ENCODE measurements around the gene RNF141.
A peak's percentile ranks its signal among the peaks of the same experiment; 100 is the strongest.

Gene RNF141

GRCh38 chr11:10526974-10527918 is 13.7 kb downstream of the RNF141 start:
- H2BK5ac ChIP-seq (ENCODE audit: low read depth, low read length, poor library complexity, severe bottlenecking), result no peak overlapping the region
- H3K27ac ChIP-seq (ENCODE audit: low read length, poor library complexity, severe bottlenecking), result peak overlapping the region; percentile 88
- H3K4me2 ChIP-seq (ENCODE audit: low read length, poor library complexity, severe bottlenecking), result no peak overlapping the region
- no peak overlapping the region for H3K23ac ChIP-seq (ENCODE audit: low read length in 2 of 2)
- no peak overlapping the region for H3K9ac ChIP-seq (ENCODE audit: low read length)
- 88% methylated on average over 5 of the region's 6 CpGs for WGBS
- H2BK15ac ChIP-seq (ENCODE audit: low read depth, poor library complexity, severe bottlenecking), result no peak overlapping the region
- peaks cover 4% of the 10 kb centered on the region for H3K79me1 ChIP-seq (replicated peaks; ENCODE audit: low read length, poor library complexity, severe bottlenecking)
- no peak overlapping the region for H2BK12ac ChIP-seq (ENCODE audit: low read length in 2 of 2)
- no peak overlapping the region for H2AFZ ChIP-seq (ENCODE audit: low read depth, low read length)
- H3K27me3 ChIP-seq (ENCODE audit: control insufficient read depth in 1 of 2, insufficient read depth in 1 of 2, low read length in 2 of 2), result no peaks in the 10 kb centered on the region
- DNase-seq, result peak; percentile 32
- H3K36me3 ChIP-seq (ENCODE audit: control insufficient read depth in 1 of 2, insufficient read depth in 2 of 2, low read depth in 1 of 2, low read length in 2 of 2), result peaks cover 0 to 85% of the 10 kb centered on the region in 2 experiments
- H4K91ac ChIP-seq (ENCODE audit: low read length), result no peak overlapping the region
- no peaks in the 10 kb centered on the region for H3K9me3 ChIP-seq (ENCODE audit: control insufficient read depth, low read length)
- no peak overlapping the region for H4K8ac ChIP-seq (ENCODE audit: low read length)
- H3K4me1 ChIP-seq (ENCODE audit: control insufficient read depth, insufficient read depth, low read depth, low read length), result no peaks in the 10 kb centered on the region
- H3K4me3 ChIP-seq (ENCODE audit: insufficient read depth in 1 of 2, low read depth in 1 of 2, low read length in 2 of 2), result no peak overlapping the region
- no peak overlapping the region for H3K14ac ChIP-seq (ENCODE audit: low read length in 2 of 2)
- H2AK5ac ChIP-seq (ENCODE audit: low read length, severe bottlenecking), result peak overlapping the region; percentile 74
- H3K4ac ChIP-seq (ENCODE audit: low read depth in 1 of 2, low read length in 2 of 2), result peak overlapping the region in 1 of 2 experiments; percentile 49
- no peak overlapping the region for H2BK120ac ChIP-seq (ENCODE audit: low read depth, low read length)
- H3K18ac ChIP-seq (ENCODE audit: low read depth in 1 of 2, low read length in 2 of 2), result peak overlapping the region in 1 of 2 experiments; percentile 48

GRCh38 chr11:10524471-10524870 is 16.5 kb downstream of the RNF141 start:
- 100% methylated on average over 1 of the region's 1 CpG for WGBS
- Histone ChIP-seq H2BK15ac (ENCODE audit: low read depth, poor library complexity, severe bottlenecking) (no peak overlapping the region), H3K4me2 (ENCODE audit: low read length, poor library complexity, severe bottlenecking) (no peak overlapping the region), H3K23ac (ENCODE audit: low read length in 2 of 2) (no peak overlapping the region), H3K9me3 (ENCODE audit: control insufficient read depth, low read length) (no peaks in the 10 kb centered on the region), H2AFZ (ENCODE audit: low read depth, low read length) (no peak overlapping the region), H3K36me3 (ENCODE audit: control insufficient read depth in 1 of 2, insufficient read depth in 2 of 2, low read depth in 1 of 2, low read length in 2 of 2) (peaks cover 4 to 87% of the 10 kb centered on the region in 2 experiments), H3K4ac (ENCODE audit: low read depth in 1 of 2, low read length in 2 of 2) (no peak overlapping the region), H3K14ac (ENCODE audit: low read length in 2 of 2) (no peak overlapping the region), H3K9ac (ENCODE audit: low read length) (no peak overlapping the region), H2AK5ac (ENCODE audit: low read length, severe bottlenecking) (no peak overlapping the region), H3K4me1 (ENCODE audit: control insufficient read depth, insufficient read depth, low read depth, low read length) (no peaks in the 10 kb centered on the region), H4K8ac (ENCODE audit: low read length) (no peak overlapping the region), H3K18ac (ENCODE audit: low read depth in 1 of 2, low read length in 2 of 2) (no peak overlapping the region), H3K27me3 (ENCODE audit: control insufficient read depth in 1 of 2, insufficient read depth in 1 of 2, low read length in 2 of 2) (no peaks in the 10 kb centered on the region), H2BK12ac (ENCODE audit: low read length in 2 of 2) (no peak overlapping the region), H2BK5ac (ENCODE audit: low read depth, low read length, poor library complexity, severe bottlenecking) (no peak overlapping the region), H3K27ac (ENCODE audit: low read length, poor library complexity, severe bottlenecking) (no peak overlapping the region), H2BK120ac (ENCODE audit: low read depth, low read length) (no peak overlapping the region), H4K91ac (ENCODE audit: low read length) (no peak overlapping the region), H3K4me3 (ENCODE audit: insufficient read depth in 1 of 2, low read depth in 1 of 2, low read length in 2 of 2) (no peak overlapping the region), H3K79me1 (replicated peaks; ENCODE audit: low read length, poor library complexity, severe bottlenecking) (peaks cover 2% of the 10 kb centered on the region)
- no peak for DNase-seq

- no peak for DNase-seq
- Histone ChIP-seq H3K4me1 (ENCODE audit: control insufficient read depth, insufficient read depth, low read depth, low read length) (no peaks in the 10 kb centered on the region), H3K14ac (ENCODE audit: low read length in 2 of 2) (no peak overlapping the region), H3K27ac (ENCODE audit: low read length, poor library complexity, severe bottlenecking) (no peak overlapping the region), H3K9ac (ENCODE audit: low read length) (no peak overlapping the region), H3K23ac (ENCODE audit: low read length in 2 of 2) (no peak overlapping the region), H3K4me2 (ENCODE audit: low read length, poor library complexity, severe bottlenecking) (no peak overlapping the region), H2BK120ac (ENCODE audit: low read depth, low read length) (no peak overlapping the region), H2AFZ (ENCODE audit: low read depth, low read length) (no peak overlapping the region), H3K4ac (ENCODE audit: low read depth in 1 of 2, low read length in 2 of 2) (no peak overlapping the region), H4K91ac (ENCODE audit: low read length) (no peak overlapping the region), H3K18ac (ENCODE audit: low read depth in 1 of 2, low read length in 2 of 2) (no peak overlapping the region), H3K36me3 (ENCODE audit: control insufficient read depth in 1 of 2, insufficient read depth in 2 of 2, low read depth in 1 of 2, low read length in 2 of 2) (peaks cover 4 to 92% of the 10 kb centered on the region in 2 experiments), H3K27me3 (ENCODE audit: control insufficient read depth in 1 of 2, insufficient read depth in 1 of 2, low read length in 2 of 2) (no peaks in the 10 kb centered on the region), H2BK12ac (ENCODE audit: low read length in 2 of 2) (no peak overlapping the region), H3K79me1 (replicated peaks; ENCODE audit: low read length, poor library complexity, severe bottlenecking) (peaks cover 2% of the 10 kb centered on the region), H2AK5ac (ENCODE audit: low read length, severe bottlenecking) (no peak overlapping the region), H4K8ac (ENCODE audit: low read length) (no peak overlapping the region), H3K9me3 (ENCODE audit: control insufficient read depth, low read length) (no peaks in the 10 kb centered on the region), H3K4me3 (ENCODE audit: insufficient read depth in 1 of 2, low read depth in 1 of 2, low read length in 2 of 2) (no peak overlapping the region), H2BK5ac (ENCODE audit: low read depth, low read length, poor library complexity, severe bottlenecking) (no peak overlapping the region), H2BK15ac (ENCODE audit: low read depth, poor library complexity, severe bottlenecking) (no peak overlapping the region)
- WGBS, result 87% methylated on average over 2 of the region's 2 CpGs
Measured at GRCh38 chr11:10522921-10523320, 18.1 kb downstream of the RNF141 start.

DNA sequence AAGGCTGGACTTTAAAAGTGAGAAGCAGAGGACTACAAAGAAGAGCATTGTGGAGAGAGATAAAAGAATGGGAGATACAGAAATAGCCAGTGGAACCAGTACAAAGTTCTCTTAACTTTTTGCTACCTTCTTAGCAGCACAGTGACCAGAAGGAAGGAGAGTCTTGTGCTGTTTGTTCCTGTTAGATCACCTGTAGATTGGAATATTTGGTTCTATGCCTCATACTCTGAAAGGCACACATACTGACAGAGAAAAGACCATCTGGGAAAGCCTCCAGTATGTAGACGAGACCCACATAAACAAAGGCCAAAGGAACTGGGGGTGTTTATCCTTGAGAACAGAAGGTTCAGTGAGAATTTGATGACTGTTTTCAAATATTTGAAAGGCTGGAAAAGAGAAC is 18.7 kb downstream of the RNF141 start:
- no peak overlapping the region for H3K9ac ChIP-seq (ENCODE audit: low read length)
- H3K18ac ChIP-seq (ENCODE audit: low read depth in 1 of 2, low read length in 2 of 2), result no peak overlapping the region
- peaks cover 2% of the 10 kb centered on the region for H3K79me1 ChIP-seq (replicated peaks; ENCODE audit: low read length, poor library complexity, severe bottlenecking)
- peaks cover 4 to 87% of the 10 kb centered on the region in 2 experiments for H3K36me3 ChIP-seq (ENCODE audit: control insufficient read depth in 1 of 2, insufficient read depth in 2 of 2, low read depth in 1 of 2, low read length in 2 of 2)
- no peak overlapping the region for H3K4ac ChIP-seq (ENCODE audit: low read depth in 1 of 2, low read length in 2 of 2)
- no peak overlapping the region for H4K8ac ChIP-seq (ENCODE audit: low read length)
- H3K4me3 ChIP-seq (ENCODE audit: insufficient read depth in 1 of 2, low read depth in 1 of 2, low read length in 2 of 2), result no peak overlapping the region
- H2AFZ ChIP-seq (ENCODE audit: low read depth, low read length), result no peak overlapping the region
- H3K27ac ChIP-seq (ENCODE audit: low read length, poor library complexity, severe bottlenecking), result no peak overlapping the region
- H2AK5ac ChIP-seq (ENCODE audit: low read length, severe bottlenecking), result no peak overlapping the region
- no peak for DNase-seq
- no peak overlapping the region for H4K91ac ChIP-seq (ENCODE audit: low read length)
- no peaks in the 10 kb centered on the region for H3K4me1 ChIP-seq (ENCODE audit: control insufficient read depth, insufficient read depth, low read depth, low read length)
- no peaks in the 10 kb centered on the region for H3K27me3 ChIP-seq (ENCODE audit: control insufficient read depth in 1 of 2, insufficient read depth in 1 of 2, low read length in 2 of 2)
- no peak overlapping the region for H2BK120ac ChIP-seq (ENCODE audit: low read depth, low read length)
- H2BK5ac ChIP-seq (ENCODE audit: low read depth, low read length, poor library complexity, severe bottlenecking), result no peak overlapping the region
- H3K4me2 ChIP-seq (ENCODE audit: low read length, poor library complexity, severe bottlenecking), result no peak overlapping the region
- no peak overlapping the region for H3K23ac ChIP-seq (ENCODE audit: low read length in 2 of 2)
- H2BK12ac ChIP-seq (ENCODE audit: low read length in 2 of 2), result no peak overlapping the region
- H2BK15ac ChIP-seq (ENCODE audit: low read depth, poor library complexity, severe bottlenecking), result no peak overlapping the region
- no peak overlapping the region for H3K14ac ChIP-seq (ENCODE audit: low read length in 2 of 2)
- H3K9me3 ChIP-seq (ENCODE audit: control insufficient read depth, low read length), result no peaks in the 10 kb centered on the region
- 67% methylated on average over 1 of the region's 1 CpG for WGBS

All from mesenchymal stem cell (in vitro differentiated cells and primary cell).